Caco-2 (cell line): ENCODE data around the gene CHRNA3. TPM values are rescaled to one million over a fixed set of nuclear protein-coding genes. Genes with fewer than 3 reads are reported as not detected.

Source experiments
- BruUV-seq: library from RNA; stranded (reverse); fragments of 400-500 nt; replicated peaks from 2 replicates; lab custom pipeline; 2021; lab: Mats Ljungman, UMichigan
- CTCF ChIA-PET: fragments of 300-600 bp; sonication (Branson Sonifier 250); formaldehyde crosslinking; loops from one replicate; lab custom pipeline; 2022; ENCODE audit warnings: antibody characterized with exemption; lab: Charles Lee
- POLR2A ChIA-PET: fragments of 300-600 bp; sonication (Branson Sonifier 250); formaldehyde crosslinking; loops from one replicate; lab custom pipeline; 2022; ENCODE audit warnings: antibody characterized with exemption; lab: Charles Lee
- DNase-seq, 2 experiments: peaks; one replicate each; pipeline versions ENCODE4 v3.0.0 to v3.0.0-alpha.2; 2020 to 2022
- H3K27me3 ChIP-seq: replicated peaks from 2 replicates; pipeline ENCODE4 v1.6.0; 2011; ENCODE audit warnings: low read length; ENCODE audit not compliant: control insufficient read depth, insufficient read depth
- H3K36me3 ChIP-seq: 2 replicates; pipeline ENCODE4 v1.5.1; 2011; ENCODE audit warnings: low read length; ENCODE audit not compliant: control insufficient read depth, insufficient read depth
- H3K4me1 ChIP-seq: fragments of 250-450 bp; sonication (Bioruptor Pico); 2 replicates; pipeline ENCODE4 v1.5.1; 2020; ENCODE audit warnings: mild to moderate bottlenecking
- H3K4me3 ChIP-seq: 2 replicates; pipeline ENCODE4 v1.5.1; 2011; ENCODE audit warnings: low read depth, mild to moderate bottlenecking, control low read depth, low read length
- H3K9me3 ChIP-seq: fragments of 250-450 bp; sonication (Bioruptor Pico); 2 replicates; pipeline ENCODE4 v1.5.1; 2020; ENCODE audit warnings: mild to moderate bottlenecking, moderate library complexity
- H3K27ac Mint-ChIP-seq: one replicate; pipeline ENCODE4 v1.8.0; 2022; ENCODE audit warnings: mixed read lengths; ENCODE audit not compliant: unreplicated experiment
- H3K27me3 Mint-ChIP-seq: one replicate; pipeline ENCODE4 v1.8.0; 2022; ENCODE audit warnings: mixed read lengths; ENCODE audit not compliant: insufficient read depth, unreplicated experiment
- H3K36me3 Mint-ChIP-seq: one replicate; pipeline ENCODE4 v1.8.0; 2022; ENCODE audit warnings: mild to moderate bottlenecking, mixed read lengths; ENCODE audit not compliant: insufficient read depth, unreplicated experiment
- H3K4me1 Mint-ChIP-seq: one replicate; pipeline ENCODE4 v1.8.0; 2022; ENCODE audit warnings: low read depth, mixed read lengths; ENCODE audit not compliant: unreplicated experiment
- H3K4me3 Mint-ChIP-seq: one replicate; pipeline ENCODE4 v1.8.0; 2022; ENCODE audit warnings: mild to moderate bottlenecking, moderate library complexity, mixed read lengths; ENCODE audit not compliant: unreplicated experiment
- H3K9me3 Mint-ChIP-seq: one replicate; pipeline ENCODE4 v1.8.0; 2022; ENCODE audit warnings: mixed read lengths; ENCODE audit not compliant: unreplicated experiment
- intact Hi-C: fragments of 100-400 bp; cut with micrococcal nuclease; formaldehyde crosslinking; loops from one replicate; pipeline ENCODE4 v1.10.0; 2022; ENCODE audit not compliant: unreplicated experiment
- total RNA-seq: library from RNA; stranded (reverse); gene quantifications from 2 replicates; pipeline ENCODE4 v1.2.3, GENCODE V29; 2022
- TF ChIP-seq, protein P1 (sequence below), 2 experiments: fragments of 200-600 bp in 1 of 2; IDR thresholded peaks; 1 replicate in 1 of 2; 2 replicates in 1 of 2; pipeline versions ENCODE4 v1.5.1 to v1.8.0; 2011 to 2022; ENCODE audit warnings: antibody characterized with exemption in 1 of 2, control low read depth in 1 of 2, inconsistent platforms in 1 of 2, low read depth in 1 of 2, low read length in 1 of 2, mild to moderate bottlenecking in 1 of 2, moderate library complexity in 1 of 2; ENCODE audit not compliant: insufficient read depth in 1 of 2, severe bottlenecking in 1 of 2, unreplicated experiment in 1 of 2

The CHRNA3 gene
- total RNA-seq, 1 experiment from 2014 or later: not detected

DNA sequence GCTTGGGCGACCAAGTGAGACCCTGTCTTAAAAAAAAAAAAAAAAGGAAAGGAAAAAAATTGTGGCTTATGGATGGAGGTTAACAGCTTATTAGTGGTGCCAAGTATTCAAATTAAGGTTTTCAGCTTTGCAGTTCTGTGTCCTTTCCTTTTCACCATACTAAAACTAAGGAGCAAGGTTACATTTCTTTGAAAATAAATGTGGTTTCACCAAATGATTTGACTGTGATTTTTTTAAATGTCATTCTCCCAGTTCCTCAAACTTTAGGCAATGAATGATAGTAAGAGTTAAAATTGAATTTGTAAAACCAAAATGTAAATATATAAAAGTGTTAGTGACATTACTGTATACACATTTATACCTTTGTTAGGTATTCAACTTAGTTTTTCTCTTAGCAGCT, 45.9 kb downstream of the CHRNA3 start:
- POLR2A ChIA-PET: no interaction called here
- BruUV-seq: no TSS peak
- H3K27ac Mint-ChIP-seq: no peak overlapping the region

DNA sequence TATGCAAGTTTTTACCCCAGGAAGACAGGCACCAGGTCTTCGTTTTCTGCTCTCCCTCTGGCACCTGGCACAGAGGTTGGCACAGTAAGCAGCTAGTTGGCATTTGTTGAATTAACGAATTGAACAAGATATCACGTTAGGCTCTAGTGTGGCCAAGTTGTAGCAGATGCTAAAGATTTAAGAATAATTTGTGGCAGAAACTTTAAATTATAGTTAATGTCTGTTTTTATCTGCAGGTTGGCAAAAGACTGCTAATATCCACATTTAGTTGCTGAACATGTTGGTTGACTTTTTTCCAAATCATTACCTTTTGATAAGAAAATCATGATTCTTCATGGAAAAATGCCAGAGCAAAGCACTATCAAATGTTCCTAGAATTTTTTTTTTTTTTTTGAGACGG, 47.4 kb downstream of the CHRNA3 start:
- Histone ChIP-seq H3K9me3 (no peaks in the 10 kb centered on the region), H3K27me3 (no peaks in the 10 kb centered on the region), H3K4me3 (no peak overlapping the region), H3K36me3 (no peaks in the 10 kb centered on the region), H3K4me1 (no peaks in the 10 kb centered on the region)
- no peaks in the 10 kb centered on the region for H3K9me3 Mint-ChIP-seq
- H3K4me3 Mint-ChIP-seq: no peak overlapping the region
- no peak overlapping the region for H3K27ac Mint-ChIP-seq
- no peak for DNase-seq
- POLR2A ChIA-PET: no interaction called here
- intact Hi-C loops: no loop called here
- TF ChIP-seq, protein P1, sequence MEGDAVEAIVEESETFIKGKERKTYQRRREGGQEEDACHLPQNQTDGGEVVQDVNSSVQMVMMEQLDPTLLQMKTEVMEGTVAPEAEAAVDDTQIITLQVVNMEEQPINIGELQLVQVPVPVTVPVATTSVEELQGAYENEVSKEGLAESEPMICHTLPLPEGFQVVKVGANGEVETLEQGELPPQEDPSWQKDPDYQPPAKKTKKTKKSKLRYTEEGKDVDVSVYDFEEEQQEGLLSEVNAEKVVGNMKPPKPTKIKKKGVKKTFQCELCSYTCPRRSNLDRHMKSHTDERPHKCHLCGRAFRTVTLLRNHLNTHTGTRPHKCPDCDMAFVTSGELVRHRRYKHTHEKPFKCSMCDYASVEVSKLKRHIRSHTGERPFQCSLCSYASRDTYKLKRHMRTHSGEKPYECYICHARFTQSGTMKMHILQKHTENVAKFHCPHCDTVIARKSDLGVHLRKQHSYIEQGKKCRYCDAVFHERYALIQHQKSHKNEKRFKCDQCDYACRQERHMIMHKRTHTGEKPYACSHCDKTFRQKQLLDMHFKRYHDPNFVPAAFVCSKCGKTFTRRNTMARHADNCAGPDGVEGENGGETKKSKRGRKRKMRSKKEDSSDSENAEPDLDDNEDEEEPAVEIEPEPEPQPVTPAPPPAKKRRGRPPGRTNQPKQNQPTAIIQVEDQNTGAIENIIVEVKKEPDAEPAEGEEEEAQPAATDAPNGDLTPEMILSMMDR (IDR thresholded peaks at IDR 0.05; ENCODE audit: insufficient read depth in 1 of 2, low read depth in 1 of 2, low read length in 1 of 2, severe bottlenecking in 1 of 2, unreplicated experiment in 1 of 2): no peak
- no peaks in the 10 kb centered on the region for H3K4me1 Mint-ChIP-seq
- H3K27me3 Mint-ChIP-seq: no peaks in the 10 kb centered on the region
- no TSS peak for BruUV-seq
- no peaks in the 10 kb centered on the region for H3K36me3 Mint-ChIP-seq
- CTCF ChIA-PET: no interaction called here

More for the DNA sequence above, 45.9 kb downstream of the CHRNA3 start:
- TF ChIP-seq, protein P1 (IDR thresholded peaks at IDR 0.05; ENCODE audit: insufficient read depth in 1 of 2, low read depth in 1 of 2, low read length in 1 of 2, severe bottlenecking in 1 of 2, unreplicated experiment in 1 of 2): no peak
- H3K4me1 ChIP-seq: no peaks in the 10 kb centered on the region
- Mint-ChIP-seq H3K4me1 (no peaks in the 10 kb centered on the region), H3K4me3 (no peak overlapping the region), H3K36me3 (no peaks in the 10 kb centered on the region), H3K27me3 (no peaks in the 10 kb centered on the region), H3K9me3 (no peaks in the 10 kb centered on the region)
- no peak for DNase-seq
- H3K36me3 ChIP-seq: no peaks in the 10 kb centered on the region
- CTCF ChIA-PET: no interaction called here
- no peaks in the 10 kb centered on the region for H3K27me3 ChIP-seq
- no peaks in the 10 kb centered on the region for H3K9me3 ChIP-seq
- H3K4me3 ChIP-seq: no peak overlapping the region
- intact Hi-C loops: no loop called here

DNA sequence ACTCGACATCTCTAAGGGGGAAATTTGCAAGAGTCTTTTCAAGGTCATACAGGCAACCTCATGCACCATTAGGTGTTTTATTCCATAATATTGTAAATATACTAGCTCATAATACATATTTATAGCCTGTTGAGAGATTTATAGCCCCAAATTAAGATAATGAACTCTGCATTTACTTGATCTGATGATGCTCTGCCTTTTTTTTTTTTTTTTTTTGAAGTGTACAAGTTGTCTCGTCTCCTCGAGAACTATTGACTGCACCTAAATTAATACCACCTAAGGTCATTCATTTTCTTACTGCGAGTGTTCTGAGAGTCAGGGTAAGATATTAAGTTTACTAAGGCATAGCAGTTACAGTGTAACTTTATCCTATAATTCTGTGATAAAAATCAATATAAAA, 49.4 kb downstream of the CHRNA3 start:
- no peaks in the 10 kb centered on the region for H3K9me3 Mint-ChIP-seq
- ChIA-PET POLR2A (no interaction called here), CTCF (no interaction called here)
- H3K4me3 Mint-ChIP-seq: no peak overlapping the region
- Histone ChIP-seq H3K9me3 (no peaks in the 10 kb centered on the region), H3K36me3 (no peaks in the 10 kb centered on the region), H3K4me3 (no peak overlapping the region), H3K27me3 (no peaks in the 10 kb centered on the region), H3K4me1 (no peaks in the 10 kb centered on the region)
- no peaks in the 10 kb centered on the region for H3K36me3 Mint-ChIP-seq
- H3K4me1 Mint-ChIP-seq: peaks cover 11% of the 10 kb centered on the region
- intact Hi-C loops: no loop called here
- TF ChIP-seq, protein P1 (IDR thresholded peaks at IDR 0.05; ENCODE audit: insufficient read depth in 1 of 2, low read depth in 1 of 2, low read length in 1 of 2, severe bottlenecking in 1 of 2, unreplicated experiment in 1 of 2): no peak
- no peak overlapping the region for H3K27ac Mint-ChIP-seq
- no TSS peak for BruUV-seq
- H3K27me3 Mint-ChIP-seq: no peaks in the 10 kb centered on the region
- no peak for DNase-seq
